Calu3 (cell line): Measurements from ENCODE around the gene REPS1. TPM values are rescaled to one million over a fixed set of nuclear protein-coding genes. Genes with fewer than 3 reads are reported as not detected.
"Not testable (repeated sequence)": the region's sequence is repeated elsewhere in the genome, so short reads cannot be mapped to it uniquely, and the experiment has no call there.

Experiments
- BruUV-seq: library from RNA; stranded (reverse); fragments of 400-500 nt; replicated peaks from 2 replicates; lab custom pipeline; 2021; lab: Mats Ljungman, UMichigan
- CTCF ChIA-PET: fragments of 300-600 bp; sonication (Branson Sonifier 250); formaldehyde crosslinking; loops from one replicate; lab custom pipeline; 2022; ENCODE audit warnings: antibody characterized with exemption; lab: Charles Lee
- DNase-seq: peaks from one replicate; pipeline ENCODE4 v3.0.0; 2022
- H3K27ac Mint-ChIP-seq: one replicate; pipeline ENCODE4 v1.8.0; 2022; ENCODE audit warnings: mixed read lengths; ENCODE audit not compliant: unreplicated experiment
- H3K27me3 Mint-ChIP-seq: one replicate; pipeline ENCODE4 v1.8.0; 2022; ENCODE audit warnings: mixed read lengths; ENCODE audit not compliant: unreplicated experiment
- H3K36me3 Mint-ChIP-seq: one replicate; pipeline ENCODE4 v1.8.0; 2022; ENCODE audit warnings: mild to moderate bottlenecking, moderate library complexity, mixed read lengths; ENCODE audit not compliant: insufficient read depth, unreplicated experiment
- H3K4me1 Mint-ChIP-seq: one replicate; pipeline ENCODE4 v1.8.0; 2022; ENCODE audit warnings: mild to moderate bottlenecking, low read depth, mixed read lengths; ENCODE audit not compliant: unreplicated experiment
- H3K4me3 Mint-ChIP-seq: one replicate; pipeline ENCODE4 v1.8.0; 2022; ENCODE audit warnings: mild to moderate bottlenecking, low read depth, moderate library complexity, mixed read lengths; ENCODE audit not compliant: unreplicated experiment
- H3K9me3 Mint-ChIP-seq: one replicate; pipeline ENCODE4 v1.8.0; 2022; ENCODE audit warnings: low read depth, mixed read lengths; ENCODE audit not compliant: unreplicated experiment
- intact Hi-C: fragments of 100-400 bp; cut with micrococcal nuclease; formaldehyde crosslinking; loops from one replicate; pipeline ENCODE4 v1.10.0; 2022; ENCODE audit not compliant: unreplicated experiment
- total RNA-seq: library from RNA; stranded (reverse); gene quantifications from 2 replicates; pipeline ENCODE4 v1.2.3, GENCODE V29; 2022
- TF ChIP-seq, protein P1 (sequence below): fragments of 200-600 bp; IDR thresholded peaks from one replicate; pipeline ENCODE4 v1.8.0; 2022; ENCODE audit warnings: antibody characterized with exemption; ENCODE audit not compliant: unreplicated experiment

REPS1 gene
- total RNA-seq, 1 experiment from 2014 or later = 29.5 TPM

- DNase-seq = peak; percentile 4
- Mint-ChIP-seq H3K4me1 (peaks cover 25% of the 10 kb centered on the region), H3K27ac (no peak overlapping the region), H3K36me3 (no peaks in the 10 kb centered on the region), H3K4me3 (no peak overlapping the region), H3K27me3 (no peaks in the 10 kb centered on the region), H3K9me3 (no peaks in the 10 kb centered on the region)
- TF ChIP-seq, protein P1, sequence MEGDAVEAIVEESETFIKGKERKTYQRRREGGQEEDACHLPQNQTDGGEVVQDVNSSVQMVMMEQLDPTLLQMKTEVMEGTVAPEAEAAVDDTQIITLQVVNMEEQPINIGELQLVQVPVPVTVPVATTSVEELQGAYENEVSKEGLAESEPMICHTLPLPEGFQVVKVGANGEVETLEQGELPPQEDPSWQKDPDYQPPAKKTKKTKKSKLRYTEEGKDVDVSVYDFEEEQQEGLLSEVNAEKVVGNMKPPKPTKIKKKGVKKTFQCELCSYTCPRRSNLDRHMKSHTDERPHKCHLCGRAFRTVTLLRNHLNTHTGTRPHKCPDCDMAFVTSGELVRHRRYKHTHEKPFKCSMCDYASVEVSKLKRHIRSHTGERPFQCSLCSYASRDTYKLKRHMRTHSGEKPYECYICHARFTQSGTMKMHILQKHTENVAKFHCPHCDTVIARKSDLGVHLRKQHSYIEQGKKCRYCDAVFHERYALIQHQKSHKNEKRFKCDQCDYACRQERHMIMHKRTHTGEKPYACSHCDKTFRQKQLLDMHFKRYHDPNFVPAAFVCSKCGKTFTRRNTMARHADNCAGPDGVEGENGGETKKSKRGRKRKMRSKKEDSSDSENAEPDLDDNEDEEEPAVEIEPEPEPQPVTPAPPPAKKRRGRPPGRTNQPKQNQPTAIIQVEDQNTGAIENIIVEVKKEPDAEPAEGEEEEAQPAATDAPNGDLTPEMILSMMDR = no peak
- BruUV-seq = no TSS peak
- intact Hi-C loops = no loop called here
- CTCF ChIA-PET = no interaction called here
These were observed 42.7 kb downstream of the REPS1 start for GRCh38 chr6:138945354-138945753.

DNA sequence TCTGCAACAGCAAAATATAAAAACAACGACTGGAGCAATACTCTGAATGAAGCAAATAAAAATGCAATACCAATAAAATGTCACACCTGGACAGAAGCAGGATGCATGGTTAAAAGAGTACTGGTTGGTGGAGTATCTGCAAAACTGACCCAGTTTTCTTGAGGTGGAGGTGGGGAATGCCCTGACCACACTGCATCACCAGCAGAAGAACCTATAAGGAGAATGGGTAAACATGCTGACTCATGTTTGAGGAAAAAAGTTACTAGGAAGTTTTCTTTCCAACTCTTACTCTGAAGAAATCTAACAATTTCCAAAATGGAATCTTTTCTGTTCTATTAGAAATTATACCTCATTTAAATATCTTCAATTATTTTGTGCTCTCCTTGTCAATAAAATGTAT is 43.6 kb downstream of the REPS1 start:
- CTCF ChIA-PET = no interaction called here

GRCh38 chr6:138943089-138943625 is 44.9 kb downstream of the REPS1 start:
- no peaks in the 10 kb centered on the region for H3K9me3 Mint-ChIP-seq
- TF ChIP-seq, protein P1 = no peak
- H3K27ac Mint-ChIP-seq = no peak overlapping the region
- H3K4me1 Mint-ChIP-seq = peaks cover 12% of the 10 kb centered on the region
- intact Hi-C loops = no loop called here
- no peaks in the 10 kb centered on the region for H3K36me3 Mint-ChIP-seq
- no TSS peak for BruUV-seq
- no peak for DNase-seq
- no peak overlapping the region for H3K4me3 Mint-ChIP-seq
- no peaks in the 10 kb centered on the region for H3K27me3 Mint-ChIP-seq
- CTCF ChIA-PET = no interaction called here

More for the DNA sequence above, 43.6 kb downstream of the REPS1 start:
- Mint-ChIP-seq H3K27ac (no peak overlapping the region), H3K36me3 (no peaks in the 10 kb centered on the region), H3K9me3 (no peaks in the 10 kb centered on the region), H3K27me3 (no peaks in the 10 kb centered on the region), H3K4me1 (peaks cover 25% of the 10 kb centered on the region), H3K4me3 (no peak overlapping the region)
- intact Hi-C loops = no loop called here
- TF ChIP-seq, protein P1 = no peak
- peak; percentile 7 for DNase-seq
- BruUV-seq = no TSS peak

- DNase-seq, intact Hi-C loops, H3K27ac Mint-ChIP-seq, H3K4me1 Mint-ChIP-seq, BruUV-seq, CTCF ChIA-PET, H3K27me3 Mint-ChIP-seq, H3K9me3 Mint-ChIP-seq, H3K36me3 Mint-ChIP-seq, H3K4me3 Mint-ChIP-seq: not testable (repeated sequence)
These were observed 51.2 kb downstream of the REPS1 start for GRCh38 chr6:138936873-138937272.

DNA sequence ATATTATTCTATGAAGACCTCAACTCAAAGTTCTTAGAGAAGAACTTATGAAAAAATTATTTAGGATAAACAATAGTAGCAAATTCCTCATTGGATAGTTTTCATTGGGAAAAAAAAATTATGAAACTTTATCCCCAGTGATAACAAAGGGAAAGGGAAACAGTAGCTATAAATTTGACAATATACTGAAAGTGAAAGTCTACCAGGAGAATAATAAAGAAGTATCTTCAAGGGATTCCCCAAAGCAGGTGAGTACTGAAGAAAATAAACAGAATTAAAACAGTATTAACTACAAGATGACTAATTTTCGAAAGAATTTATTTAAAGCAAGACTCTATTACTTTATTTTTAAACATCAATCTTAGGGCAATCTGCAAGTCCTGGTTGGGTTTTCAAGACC is 56.4 kb downstream of the REPS1 start:
- no peak overlapping the region for H3K4me3 Mint-ChIP-seq
- H3K4me1 Mint-ChIP-seq = no peaks in the 10 kb centered on the region
- intact Hi-C loops = no loop called here
- H3K27me3 Mint-ChIP-seq = no peaks in the 10 kb centered on the region
- no peak overlapping the region for H3K27ac Mint-ChIP-seq
- no peaks in the 10 kb centered on the region for H3K9me3 Mint-ChIP-seq
- no TSS peak for BruUV-seq
- TF ChIP-seq, protein P1 = no peak
- no peaks in the 10 kb centered on the region for H3K36me3 Mint-ChIP-seq
- no peak for DNase-seq
- CTCF ChIA-PET = no interaction called here
